Small intestine (tissue), 7 donors: ENCODE data around the gene PWWP2B. TPM values are rescaled to one million over a fixed set of nuclear protein-coding genes. Genes with fewer than 3 reads are reported as not detected.
"Not testable (repeated sequence)": the region's sequence is repeated elsewhere in the genome, so short reads cannot be mapped to it uniquely, and the experiment has no call there.

Experiments
- DNase-seq, 2 donors: peaks; one replicate each; pipeline versions ENCODE4 v3.0.0 to v3.0.0-alpha.2; 2013
- FAIRE-seq: peaks from 2 replicates; lab custom pipeline; 2012; peaks lifted over from hg19 to GRCh38; lab: Jason Lieb, UNC
- H3K27ac ChIP-seq, 3 donors: one replicate each; pipeline ENCODE4 v1.5.1; 2013; ENCODE audit warnings: low read length in 2 of 3, mild to moderate bottlenecking in 2 of 3, control low read depth in 1 of 3, inconsistent platforms in 1 of 3, low read depth in 1 of 3, moderate library complexity in 1 of 3
- H3K27me3 ChIP-seq, 3 donors: one replicate each; pipeline ENCODE4 v1.6.1; 2013; ENCODE audit warnings: low read length in 3 of 3, inconsistent platforms in 1 of 3; ENCODE audit not compliant: control insufficient read depth in 3 of 3, insufficient read depth in 3 of 3
- H3K36me3 ChIP-seq, 3 donors: one replicate each; pipeline ENCODE4 v1.6.1; 2013; ENCODE audit warnings: low read length in 3 of 3, inconsistent platforms in 1 of 3, low read depth in 1 of 3, mild to moderate bottlenecking in 1 of 3, moderate library complexity in 1 of 3; ENCODE audit not compliant: control insufficient read depth in 3 of 3, insufficient read depth in 2 of 3
- H3K4me1 ChIP-seq, 3 donors: one replicate each; pipeline ENCODE4 v1.6.1; 2013; ENCODE audit warnings: low read length in 2 of 3, inconsistent platforms in 1 of 3, low read depth in 1 of 3, mild to moderate bottlenecking in 1 of 3, moderate library complexity in 1 of 3; ENCODE audit not compliant: control insufficient read depth in 3 of 3, insufficient read depth in 2 of 3
- H3K4me3 ChIP-seq, 3 donors: one replicate each; pipeline ENCODE4 v1.5.1; 2013; ENCODE audit warnings: low read length in 3 of 3, control low read depth in 1 of 3, inconsistent platforms in 1 of 3, low read depth in 1 of 3, mild to moderate bottlenecking in 1 of 3, moderate library complexity in 1 of 3
- H3K9me3 ChIP-seq, 2 donors: one replicate each; pipeline ENCODE4 v1.6.1; 2013; ENCODE audit warnings: low read depth in 1 of 2, low read length in 1 of 2; ENCODE audit not compliant: control insufficient read depth in 2 of 2, insufficient read depth in 1 of 2
- WGBS, 3 donors: extraction: QIAGEN DNeasy Blood & Tissue Kit; methylation state at CpG; one replicate each; pipeline ENCODE4 v1.1.7; 2013; 5-methylcytosine and 5-hydroxymethylcytosine counted together
- polyA plus RNA-seq, 4 donors: library from polyadenylated mRNA; stranded (reverse) in 3 of 4; unstranded in 1 of 4; fragments of 200-250 nt in 3 of 4; fragments of 120-200 nt in 1 of 4; gene quantifications; one replicate each; pipeline versions ENCODE4 v1.2.1 to v1.2.3, GENCODE V29; 2013
- donor health status: healthy with polysubstance abuse.
- donor health status: control.
- donor health status: control.
- donor health status: Bipolar disorder and iron deficiency.
- donor health status: healthy.

The PWWP2B gene
- polyA plus RNA-seq, 4 donors = 7.0 to 34.6 (median 11.9) TPM

- Histone ChIP-seq H3K9me3 (no peaks in the 10 kb centered on the region), H3K36me3 (peaks cover 0 to 9% (median 0%) of the 10 kb centered on the region in 3 donors), H3K4me1 (peaks cover 0 to 21% (median 0%) of the 10 kb centered on the region in 3 donors), H3K27ac (no peak overlapping the region), H3K27me3 (no peaks in the 10 kb centered on the region), H3K4me3 (no peak overlapping the region)
- 90 to 95% (median 93%) methylated on average over 12 of the region's 12 CpGs for WGBS, 3 donors
- DNase-seq (no peak), FAIRE-seq (no peak)
These were observed 35.2 kb downstream of the PWWP2B start for GRCh38 chr10:132432176-132432540.

DNA sequence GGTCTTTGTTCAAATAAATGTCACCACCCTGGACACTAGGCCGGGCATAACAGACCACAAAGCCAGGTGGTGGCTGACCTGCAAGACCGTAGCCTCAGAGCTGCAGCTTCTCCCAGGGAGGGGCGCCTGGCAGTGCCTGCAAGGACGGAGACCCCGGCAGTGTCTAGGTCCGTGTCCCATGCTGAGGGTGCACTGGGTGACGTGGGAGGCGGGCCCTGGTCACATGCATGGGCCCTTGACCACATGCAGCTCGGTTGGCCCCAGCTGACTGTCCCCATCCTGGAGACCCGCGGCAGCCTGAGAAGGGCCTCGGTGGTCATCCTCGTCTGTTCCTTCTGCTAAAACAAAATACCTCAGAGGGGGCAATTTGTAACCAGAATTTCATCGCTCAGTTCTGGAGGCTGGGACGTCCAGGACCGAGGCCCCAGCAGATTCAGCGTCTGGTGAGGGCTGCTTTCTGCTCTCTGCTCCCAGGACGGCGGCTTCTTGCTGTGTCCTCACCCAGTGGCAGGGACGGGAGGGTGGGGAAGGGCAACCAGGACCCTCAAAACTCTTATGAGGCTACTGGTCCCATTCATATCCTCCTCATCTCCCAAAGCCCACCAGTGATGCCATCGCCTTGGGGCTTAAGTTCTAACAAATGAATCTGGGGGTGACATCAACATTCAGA is 36.8 kb downstream of the PWWP2B start:
- H3K4me3 ChIP-seq = no peak overlapping the region
- H3K36me3 ChIP-seq = peaks cover 0 to 1% (median 0%) of the 10 kb centered on the region in 3 donors
- H3K9me3 ChIP-seq = no peaks in the 10 kb centered on the region
- FAIRE-seq (no peak), DNase-seq (no peak)
- no peak overlapping the region for H3K27ac ChIP-seq
- WGBS, 3 donors = 94 to 96% (median 95%) methylated on average over 21 of the region's 21 CpGs
- H3K4me1 ChIP-seq = peaks cover 0 to 21% (median 0%) of the 10 kb centered on the region in 3 donors
- H3K27me3 ChIP-seq = no peaks in the 10 kb centered on the region

GRCh38 chr10:132434405-132435005 is 37.5 kb downstream of the PWWP2B start:
- Histone ChIP-seq H3K4me1 (peaks cover 0 to 15% (median 0%) of the 10 kb centered on the region in 3 donors), H3K36me3 (no peaks in the 10 kb centered on the region), H3K27me3 (no peaks in the 10 kb centered on the region), H3K4me3 (no peak overlapping the region), H3K9me3 (no peaks in the 10 kb centered on the region), H3K27ac (no peak overlapping the region)
- 57 to 85% (median 63%) methylated on average over 12 of the region's 12 CpGs for WGBS, 3 donors
- DNase-seq (no peak), FAIRE-seq (no peak)

DNA sequence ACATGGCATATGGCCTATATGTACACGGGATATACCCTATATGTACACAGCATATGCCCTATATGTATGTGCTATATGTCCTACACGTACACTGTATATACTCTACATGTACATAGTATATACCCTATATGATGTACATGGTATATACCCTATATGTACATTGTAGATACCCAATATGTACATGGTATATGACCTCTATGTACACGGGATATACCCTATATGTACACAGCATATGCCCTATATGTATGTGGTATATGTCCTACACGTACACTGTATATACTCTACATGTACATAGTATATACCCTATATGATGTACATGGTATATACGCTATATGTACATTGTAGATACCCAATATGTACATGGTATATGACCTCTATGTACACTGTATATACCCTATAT is 38.3 kb downstream of the PWWP2B start:
- 93 to 97% (median 96%) methylated on average over 5 of the region's 5 CpGs for WGBS, 3 donors
- H3K4me3 ChIP-seq, FAIRE-seq, H3K36me3 ChIP-seq, H3K4me1 ChIP-seq, H3K9me3 ChIP-seq, H3K27me3 ChIP-seq, DNase-seq, H3K27ac ChIP-seq: not testable (repeated sequence)

DNA sequence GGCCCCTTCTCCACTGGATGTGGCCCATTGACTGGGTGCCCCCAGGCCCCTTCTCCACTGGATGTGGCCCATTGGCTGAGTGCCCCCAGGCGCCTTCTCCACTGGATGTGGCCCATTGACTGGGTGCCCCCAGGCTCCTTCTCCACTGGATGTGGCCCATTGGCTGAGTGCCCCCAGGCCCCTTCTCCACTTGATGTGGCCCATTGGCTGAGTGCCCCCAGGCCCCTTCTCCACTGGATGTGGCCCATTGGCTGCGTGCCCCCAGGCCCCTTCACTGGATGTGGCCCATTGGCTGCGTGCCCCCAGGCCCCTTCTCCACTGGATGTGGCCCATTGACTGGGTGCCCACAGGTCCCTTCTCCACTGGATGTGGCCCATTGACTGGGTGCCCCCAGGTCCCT is 39.1 kb downstream of the PWWP2B start:
- H3K36me3 ChIP-seq, H3K27ac ChIP-seq, FAIRE-seq, DNase-seq, H3K9me3 ChIP-seq, H3K4me3 ChIP-seq, H3K27me3 ChIP-seq, H3K4me1 ChIP-seq: not testable (repeated sequence)
- 96 to 100% (median 100%) methylated on average over 1 to 3 of the region's 3 CpGs for WGBS, 3 donors

GRCh38 chr10:132436861-132437410 is 39.9 kb downstream of the PWWP2B start:
- 75 to 83% (median 76%) methylated on average over 14 to 15 of the region's 15 CpGs for WGBS, 3 donors
- Histone ChIP-seq H3K4me3 (no peak overlapping the region), H3K9me3 (no peaks in the 10 kb centered on the region), H3K27ac (no peak overlapping the region), H3K27me3 (no peaks in the 10 kb centered on the region), H3K4me1 (no peaks in the 10 kb centered on the region), H3K36me3 (no peaks in the 10 kb centered on the region)
- FAIRE-seq (no peak), DNase-seq (no peak)

- no peaks in the 10 kb centered on the region for H3K9me3 ChIP-seq
- H3K36me3 ChIP-seq = no peaks in the 10 kb centered on the region
- FAIRE-seq (no peak), DNase-seq (no peak)
- H3K27ac ChIP-seq = no peak overlapping the region
- no peaks in the 10 kb centered on the region for H3K4me1 ChIP-seq
- no peaks in the 10 kb centered on the region for H3K27me3 ChIP-seq
- WGBS, 3 donors = 89 to 93% (median 92%) methylated on average over 13 of the region's 13 CpGs
- H3K4me3 ChIP-seq = no peak overlapping the region
These were observed 40.5 kb downstream of the PWWP2B start for GRCh38 chr10:132437541-132437950.

DNA sequence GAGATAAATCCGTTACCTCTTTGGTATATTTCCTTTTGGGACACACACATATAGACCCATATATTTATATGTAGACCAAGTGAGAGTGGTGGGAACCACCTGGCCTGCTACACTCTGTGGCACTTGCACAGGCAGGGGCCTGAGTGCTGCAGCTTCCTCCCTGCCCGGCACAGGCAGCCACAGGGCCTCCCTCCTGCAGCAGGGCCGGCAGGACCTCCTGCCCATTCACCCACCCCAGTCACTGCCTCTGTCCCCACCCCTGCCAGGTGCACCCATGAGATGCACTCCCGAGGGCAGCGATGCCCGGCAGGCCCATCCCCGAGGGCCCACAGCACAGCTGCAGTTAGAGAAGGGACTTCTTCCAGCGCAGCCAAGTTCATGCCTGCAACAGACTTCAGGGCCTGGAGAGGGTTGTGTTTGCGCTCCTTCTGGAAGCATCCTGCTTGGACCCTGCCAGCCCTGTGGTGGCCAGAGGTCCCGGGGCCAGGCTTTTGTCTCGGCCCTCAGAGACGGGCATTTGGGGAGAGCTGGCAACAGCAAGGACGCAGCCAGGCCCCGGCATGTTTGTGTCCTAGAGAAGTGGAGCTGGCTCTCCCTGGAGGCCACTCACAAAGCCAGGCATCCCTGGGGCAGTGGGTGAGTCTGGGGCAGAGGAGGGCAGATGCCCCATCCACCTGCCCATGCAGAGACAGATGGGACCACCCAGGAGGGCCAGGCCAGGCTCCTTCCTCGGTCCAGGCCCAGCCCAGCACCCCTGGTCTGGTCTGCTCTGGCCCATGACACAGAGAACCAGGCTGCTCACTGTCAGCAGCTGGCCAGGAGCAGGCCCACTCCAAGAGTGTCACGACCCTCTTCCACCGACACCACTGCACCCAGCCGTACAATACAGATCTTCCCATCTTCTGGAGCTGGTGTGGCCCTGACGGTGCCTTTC is 41.4 kb downstream of the PWWP2B start:
- WGBS, 3 donors = 79 to 90% (median 86%) methylated on average over 19 of the region's 19 CpGs
- no peaks in the 10 kb centered on the region for H3K9me3 ChIP-seq
- no peak overlapping the region for H3K27ac ChIP-seq
- H3K27me3 ChIP-seq = no peaks in the 10 kb centered on the region
- DNase-seq (no peak), FAIRE-seq (no peak)
- no peaks in the 10 kb centered on the region for H3K4me1 ChIP-seq
- no peaks in the 10 kb centered on the region for H3K36me3 ChIP-seq
- no peak overlapping the region for H3K4me3 ChIP-seq
